Erythroblast (primary cell): ENCODE measurements around the gene FAM107B.
A peak's percentile ranks its signal among the peaks of the same experiment; 100 is the strongest.
"Not testable (repeated sequence)": the region's sequence is repeated elsewhere in the genome, so short reads cannot be mapped to it uniquely, and the experiment has no call there.

ENCODE experiments used
- DNase-seq, 2 experiments: peaks; one replicate each; lab custom pipeline; 2025; lab: John Stamatoyannopoulos, UW
- GATA1 ChIP-seq: IDR thresholded peaks from 2 replicates; pipeline ENCODE4 v1.6.1; 2011; ENCODE audit warnings: low read depth, mild to moderate bottlenecking, control low read depth, low read length, moderate library complexity
- POLR2A ChIP-seq: IDR thresholded peaks from 2 replicates; pipeline ENCODE4 v1.6.1; 2011; ENCODE audit warnings: mild to moderate bottlenecking, low read length

Gene FAM107B

GRCh38 chr10:14648005-14648765, 126.5 kb downstream of the FAM107B start:
- no peak for TF ChIP-seq POLR2A
- TF ChIP-seq GATA1, result no peak
- DNase-seq, result peak in 1 of 2 experiments; percentile 8

- DNase-seq, result no peak
- no peak for TF ChIP-seq GATA1
- no peak for TF ChIP-seq POLR2A
Measured at GRCh38 chr10:14645239-14645960, 129.3 kb downstream of the FAM107B start.

GRCh38 chr10:14639637-14640036, 135.1 kb downstream of the FAM107B start:
- no peak for DNase-seq
- no peak for TF ChIP-seq POLR2A
- no peak for TF ChIP-seq GATA1

- no peak for DNase-seq
- TF ChIP-seq GATA1 (no peak), POLR2A (no peak)
Measured at GRCh38 chr10:14635043-14635710, 139.5 kb downstream of the FAM107B start.

- DNase-seq, result not testable (repeated sequence)
Measured at GRCh38 chr10:14634572-14634971, 140.1 kb downstream of the FAM107B start.

GRCh38 chr10:14625765-14626525, 148.8 kb downstream of the FAM107B start:
- TF ChIP-seq GATA1 (no peak), POLR2A (no peak)
- no peak for DNase-seq

- TF ChIP-seq GATA1, result no peak
- TF ChIP-seq POLR2A, result no peak
- no peak for DNase-seq
Measured at GRCh38 chr10:14625192-14625631, 149.5 kb downstream of the FAM107B start.

- no peak for TF ChIP-seq GATA1
- DNase-seq, result no peak
Measured at GRCh38 chr10:14624600-14624999, 150.1 kb downstream of the FAM107B start.

- TF ChIP-seq GATA1, result no peak
- DNase-seq, result no peak
Measured at GRCh38 chr10:14623931-14624330, 150.8 kb downstream of the FAM107B start.

- no peak for DNase-seq
- TF ChIP-seq POLR2A, result no peak
- no peak for TF ChIP-seq GATA1
Measured at GRCh38 chr10:14621037-14621436, 153.7 kb downstream of the FAM107B start.

- DNase-seq, result no peak
- TF ChIP-seq POLR2A, result no peak
- no peak for TF ChIP-seq GATA1
Measured at GRCh38 chr10:14618674-14619073, 156.0 kb downstream of the FAM107B start.

- TF ChIP-seq POLR2A (no peak), GATA1 (no peak)
- no peak for DNase-seq
Measured at GRCh38 chr10:14617852-14618251, 156.8 kb downstream of the FAM107B start.

GRCh38 chr10:14616955-14617730, 157.6 kb downstream of the FAM107B start:
- TF ChIP-seq POLR2A (no peak), GATA1 (no peak)
- no peak for DNase-seq
